GM12878 (cell line): ENCODE measurements around the gene RNF115. TPM values are rescaled to one million over a fixed set of nuclear protein-coding genes. Genes with fewer than 3 reads are reported as not detected.

Experiments used
- ATAC-seq: fragments of 200-7000 bp; cut with Tn5 transposase; 3 replicates; pipeline ENCODE4 v1.9.1; 2020; ENCODE audit warnings: mild to moderate bottlenecking, moderate library complexity
- BruUV-seq: library from RNA; stranded (reverse); fragments of 400-500 nt; replicated peaks from 2 replicates; lab custom pipeline; 2021; lab: Mats Ljungman, UMichigan
- CTCF ChIA-PET: fragments of 300-600 bp; sonication (Branson Sonifier 250); formaldehyde crosslinking; extraction: SDS; loops from one replicate; lab custom pipeline; 2021; ENCODE audit warnings: inconsistent platforms; lab: Yijun Ruan, JAX
- POLR2A ChIA-PET: fragments of 350-600 bp; formaldehyde crosslinking; extraction: SDS; loops from one replicate; lab custom pipeline; 2021; ENCODE audit warnings: inconsistent platforms; lab: Charles Lee
- RAD21 ChIA-PET: fragments of 300-600 bp; sonication (Branson Sonifier 250); formaldehyde crosslinking; loops from one replicate; lab custom pipeline; 2023; ENCODE audit warnings: antibody characterized with exemption; ENCODE audit not compliant: unreplicated experiment; lab: Charles Lee
- SMC1A ChIA-PET: fragments of 300-600 bp; sonication (Branson Sonifier 250); formaldehyde crosslinking; loops from one replicate; lab custom pipeline; 2023; ENCODE audit not compliant: unreplicated experiment, uncharacterized antibody; lab: Charles Lee
- DNase-seq: peaks from one replicate; pipeline ENCODE4 v3.0.0-alpha.2; 2011; ENCODE audit warnings: low read depth, low spot score
- FAIRE-seq: peaks from 3 replicates; lab custom pipeline; 2011; peaks lifted over from hg19 to GRCh38; lab: Jason Lieb, UNC
- H2AFZ ChIP-seq: 2 replicates; pipeline ENCODE4 v1.6.0; 2011; ENCODE audit warnings: low read depth, low read length, control low read depth; ENCODE audit not compliant: control insufficient read depth
- H3K27ac ChIP-seq: 2 replicates; pipeline ENCODE4 v1.5.1; 2011; ENCODE audit warnings: control low read depth; ENCODE audit not compliant: control insufficient read depth, insufficient read depth
- H3K27me3 ChIP-seq, 2 experiments: replicated peaks in 1 of 2; 2 replicates each; pipeline versions ENCODE4 v1.6.0 to v1.6.1; 2011; ENCODE audit warnings: low read length in 1 of 2; ENCODE audit not compliant: control insufficient read depth in 2 of 2, insufficient read depth in 2 of 2
- H3K36me3 ChIP-seq, 2 experiments: 2 replicates each; pipeline ENCODE4 v1.5.1; 2011; ENCODE audit warnings: low read length in 1 of 2; ENCODE audit not compliant: control insufficient read depth in 2 of 2, insufficient read depth in 2 of 2
- H3K4me1 ChIP-seq: 2 replicates; pipeline ENCODE4 v1.6.1; 2011; ENCODE audit warnings: mild to moderate bottlenecking, low read length, moderate library complexity, mixed read lengths; ENCODE audit not compliant: control insufficient read depth, insufficient read depth
- H3K4me2 ChIP-seq: 2 replicates; pipeline ENCODE4 v1.6.0; 2011; ENCODE audit warnings: control low read depth; ENCODE audit not compliant: control insufficient read depth, insufficient read depth
- H3K4me3 ChIP-seq: fragments of 200-600 bp; sonication (generic); 2 replicates; pipeline ENCODE4 v1.5.1; 2016
- H3K79me2 ChIP-seq: 2 replicates; pipeline ENCODE4 v1.6.0; 2011; ENCODE audit warnings: low read length; ENCODE audit not compliant: control insufficient read depth, insufficient read depth
- H3K9ac ChIP-seq: 2 replicates; pipeline ENCODE4 v1.8.0; 2011; ENCODE audit warnings: low read length, control low read depth, mixed read lengths; ENCODE audit not compliant: control insufficient read depth, insufficient read depth
- H3K9me3 ChIP-seq: replicated peaks from 3 replicates; pipeline ENCODE4 v1.5.1; 2011; ENCODE audit warnings: mild to moderate bottlenecking, low read length; ENCODE audit not compliant: control insufficient read depth, insufficient read depth
- H4K20me1 ChIP-seq: 2 replicates; pipeline ENCODE4 v1.6.0; 2011; ENCODE audit not compliant: control insufficient read depth, insufficient read depth
- CBX5 ChIP-seq: sonication (generic); IDR thresholded peaks from 2 replicates; pipeline ENCODE4 v1.6.1; 2016; ENCODE audit warnings: low read depth, moderate library complexity, mild to moderate bottlenecking, inconsistent platforms
- CHD1 ChIP-seq: IDR thresholded peaks from 2 replicates; pipeline ENCODE4 v1.6.1; 2012; ENCODE audit warnings: low read depth, low read length, improper control_type of control experiment
- HCFC1 ChIP-seq: fragments of 150-350 bp; IDR thresholded peaks from 2 replicates; pipeline ENCODE4 v1.6.1; 2014; ENCODE audit warnings: low read length
- HDAC6 ChIP-seq: fragments of 200-600 bp; sonication (generic); IDR thresholded peaks from one replicate; pipeline ENCODE4 v1.8.0; 2017; ENCODE audit warnings: antibody characterized with exemption; ENCODE audit not compliant: unreplicated experiment
- IKZF1 ChIP-seq: fragments of 450-650 bp; conservative IDR thresholded peaks from 2 replicates; pipeline ENCODE4 v1.6.1; 2017; ENCODE audit warnings: antibody characterized with exemption, mild to moderate bottlenecking
- MTA2 ChIP-seq: fragments of 450-650 bp; IDR thresholded peaks from 2 replicates; pipeline ENCODE4 v1.6.1; 2016; ENCODE audit warnings: low read depth, mild to moderate bottlenecking, moderate library complexity
- MYC ChIP-seq: IDR thresholded peaks from 2 replicates; pipeline ENCODE4 v1.6.1; 2011; ENCODE audit warnings: mild to moderate bottlenecking, low read length, moderate library complexity, inconsistent platforms; ENCODE audit not compliant: insufficient read depth, insufficient replicate concordance, insufficient read length, severe bottlenecking
- NR2C2 ChIP-seq: IDR thresholded peaks from 2 replicates; pipeline ENCODE4 v1.6.1; 2011; ENCODE audit warnings: borderline replicate concordance, low read depth; ENCODE audit not compliant: control insufficient read depth, insufficient read length
- RUNX3 ChIP-seq: IDR thresholded peaks from 2 replicates; pipeline ENCODE4 v1.6.1; 2012; ENCODE audit warnings: low read length, inconsistent platforms
- SREBF2 ChIP-seq: IDR thresholded peaks from 2 replicates; pipeline ENCODE4 v1.6.1; 2012; ENCODE audit warnings: mild to moderate bottlenecking, low read length
- WGBS: methylation state at CpG from one replicate; pipeline ENCODE4 v1.1.6; 2016; ENCODE audit warnings: low lambda C conversion rate; ENCODE audit not compliant: insufficient replicate concordance, insufficient coverage; ENCODE audit errors: missing lambda C conversion rate; 5-methylcytosine and 5-hydroxymethylcytosine counted together
- in situ Hi-C: fragments of 300-500 bp; cut with MboI; formaldehyde crosslinking; loops from 9 replicates; pipeline ENCODE4 v1.14.3; 2018; ENCODE audit warnings: mixed read lengths
- intact Hi-C: fragments of 100-400 bp; cut with micrococcal nuclease; formaldehyde crosslinking; loops from one replicate; pipeline ENCODE4 v1.14.2; 2022; ENCODE audit not compliant: unreplicated experiment
- polyA plus RNA-seq, 11 experiments: library from polyadenylated mRNA; depleted of rRNA in 4 of 11; unstranded in 6 of 11; stranded (reverse) in 5 of 11; fragments of >200 nt; fragmentation: Nextera tagmentation in 4 of 11; fragmentation: Illumina TruSeq in 1 of 11; extraction: Ambion mirVana in 4 of 11; extraction: Trizol in 1 of 11; gene quantifications; 1 replicate in 1 of 11; 2 replicates in 10 of 11; pipeline versions ENCODE4 v1.2.1 to v1.2.3, GENCODE V29; 2011 to 2016; ENCODE audit warnings: inconsistent platforms in 2 of 11, missing spikeins in 2 of 11, low read depth in 1 of 11
- total RNA-seq, 4 experiments: library from RNA; depleted of rRNA in 3 of 4; stranded (reverse); fragments of >200 nt in 3 of 4; fragmentation: Illumina TruSeq in 1 of 4; extraction: Trizol in 1 of 4; gene quantifications; 2 replicates each; pipeline versions ENCODE4 v1.2.1 to v1.2.3, GENCODE V29; 2013 to 2021
- TF ChIP-seq, protein P1 (sequence below): fragments of 450-650 bp; IDR thresholded peaks from 2 replicates; pipeline ENCODE4 v1.6.1; 2017; ENCODE audit warnings: antibody characterized with exemption, mild to moderate bottlenecking, moderate library complexity
- TF ChIP-seq, protein P2 (sequence below): fragments of 450-650 bp; IDR thresholded peaks from 2 replicates; pipeline ENCODE4 v1.6.1; 2017; ENCODE audit warnings: mild to moderate bottlenecking

The RNF115 gene
- total and polyA plus RNA-seq, 10 of the 15 experiments (the other 5 are each of a cell fraction or from before 2014, with no cell fraction given), result 3.4 to 22.0 (median 12.9) TPM

DNA sequence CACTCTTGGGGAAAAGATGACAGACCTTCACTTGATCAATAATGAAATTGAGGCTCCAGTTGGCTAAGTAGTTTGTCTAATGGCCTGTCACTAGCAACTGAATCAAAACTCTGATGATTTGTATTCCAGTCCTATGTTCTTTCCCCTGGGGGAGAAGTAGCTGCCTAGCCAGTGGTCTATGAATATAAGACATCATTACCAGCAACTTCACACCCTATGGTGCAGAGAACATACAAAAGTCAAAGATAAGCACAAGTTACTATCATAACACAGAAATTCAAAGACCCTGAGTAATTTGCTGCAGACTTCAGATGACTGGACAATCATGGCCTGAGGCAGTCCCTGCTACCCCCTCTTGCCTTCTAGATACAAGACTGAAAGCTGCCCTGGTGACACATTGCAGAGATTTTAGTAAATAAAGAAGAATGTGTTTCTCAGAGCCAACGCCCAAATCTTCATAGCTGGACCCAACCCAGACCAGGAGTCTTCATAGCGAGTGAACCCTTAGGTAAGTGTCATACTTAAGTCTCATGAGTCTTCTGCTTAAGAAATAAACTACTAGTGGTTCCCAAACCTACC is 117.7 kb downstream of the RNF115 start:
- ChIA-PET SMC1A (no interaction called here), POLR2A (no interaction called here), RAD21 (no interaction called here), CTCF (no interaction called here)
- Histone ChIP-seq H2AFZ (no peak overlapping the region), H3K4me3 (no peak overlapping the region), H4K20me1 (no peaks in the 10 kb centered on the region), H3K4me1 (peaks cover 6% of the 10 kb centered on the region), H3K9ac (no peak overlapping the region), H3K27ac (no peak overlapping the region), H3K79me2 (no peaks in the 10 kb centered on the region), H3K36me3 (no peaks in the 10 kb centered on the region), H3K9me3 (no peaks in the 10 kb centered on the region), H3K4me2 (no peak overlapping the region), H3K27me3 (no peaks in the 10 kb centered on the region)
- DNase-seq (no peak), FAIRE-seq (no peak), ATAC-seq (no peak)
- no TSS peak for BruUV-seq
- intact Hi-C loops, result no loop called here
- TF ChIP-seq MYC (no peak), CHD1 (no peak), RUNX3 (no peak), HCFC1 (no peak), MTA2 (no peak), NR2C2 (no peak), HDAC6 (no peak), SREBF2 (no peak), CBX5 (no peak), IKZF1 (no peak)
- TF ChIP-seq, protein P1, sequence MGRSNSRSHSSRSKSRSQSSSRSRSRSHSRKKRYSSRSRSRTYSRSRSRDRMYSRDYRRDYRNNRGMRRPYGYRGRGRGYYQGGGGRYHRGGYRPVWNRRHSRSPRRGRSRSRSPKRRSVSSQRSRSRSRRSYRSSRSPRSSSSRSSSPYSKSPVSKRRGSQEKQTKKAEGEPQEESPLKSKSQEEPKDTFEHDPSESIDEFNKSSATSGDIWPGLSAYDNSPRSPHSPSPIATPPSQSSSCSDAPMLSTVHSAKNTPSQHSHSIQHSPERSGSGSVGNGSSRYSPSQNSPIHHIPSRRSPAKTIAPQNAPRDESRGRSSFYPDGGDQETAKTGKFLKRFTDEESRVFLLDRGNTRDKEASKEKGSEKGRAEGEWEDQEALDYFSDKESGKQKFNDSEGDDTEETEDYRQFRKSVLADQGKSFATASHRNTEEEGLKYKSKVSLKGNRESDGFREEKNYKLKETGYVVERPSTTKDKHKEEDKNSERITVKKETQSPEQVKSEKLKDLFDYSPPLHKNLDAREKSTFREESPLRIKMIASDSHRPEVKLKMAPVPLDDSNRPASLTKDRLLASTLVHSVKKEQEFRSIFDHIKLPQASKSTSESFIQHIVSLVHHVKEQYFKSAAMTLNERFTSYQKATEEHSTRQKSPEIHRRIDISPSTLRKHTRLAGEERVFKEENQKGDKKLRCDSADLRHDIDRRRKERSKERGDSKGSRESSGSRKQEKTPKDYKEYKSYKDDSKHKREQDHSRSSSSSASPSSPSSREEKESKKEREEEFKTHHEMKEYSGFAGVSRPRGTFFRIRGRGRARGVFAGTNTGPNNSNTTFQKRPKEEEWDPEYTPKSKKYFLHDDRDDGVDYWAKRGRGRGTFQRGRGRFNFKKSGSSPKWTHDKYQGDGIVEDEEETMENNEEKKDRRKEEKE, result no peak
- TF ChIP-seq, protein P2, sequence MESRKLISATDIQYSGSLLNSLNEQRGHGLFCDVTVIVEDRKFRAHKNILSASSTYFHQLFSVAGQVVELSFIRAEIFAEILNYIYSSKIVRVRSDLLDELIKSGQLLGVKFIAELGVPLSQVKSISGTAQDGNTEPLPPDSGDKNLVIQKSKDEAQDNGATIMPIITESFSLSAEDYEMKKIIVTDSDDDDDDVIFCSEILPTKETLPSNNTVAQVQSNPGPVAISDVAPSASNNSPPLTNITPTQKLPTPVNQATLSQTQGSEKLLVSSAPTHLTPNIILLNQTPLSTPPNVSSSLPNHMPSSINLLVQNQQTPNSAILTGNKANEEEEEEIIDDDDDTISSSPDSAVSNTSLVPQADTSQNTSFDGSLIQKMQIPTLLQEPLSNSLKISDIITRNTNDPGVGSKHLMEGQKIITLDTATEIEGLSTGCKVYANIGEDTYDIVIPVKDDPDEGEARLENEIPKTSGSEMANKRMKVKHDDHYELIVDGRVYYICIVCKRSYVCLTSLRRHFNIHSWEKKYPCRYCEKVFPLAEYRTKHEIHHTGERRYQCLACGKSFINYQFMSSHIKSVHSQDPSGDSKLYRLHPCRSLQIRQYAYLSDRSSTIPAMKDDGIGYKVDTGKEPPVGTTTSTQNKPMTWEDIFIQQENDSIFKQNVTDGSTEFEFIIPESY, result no peak
- in situ Hi-C loops, result no loop called here
- 77% methylated on average over 2 of the region's 2 CpGs for WGBS
